GM10266 (cell line): Measurements from ENCODE around the gene SLC25A52.
"Not testable (repeated sequence)": the region's sequence is repeated elsewhere in the genome, so short reads cannot be mapped to it uniquely, and the experiment has no call there.

Experiments used
- DNase-seq: peaks from one replicate; pipeline ENCODE4 v3.0.0; 2012; ENCODE audit errors: extremely low spot score
- TF ChIP-seq, protein P1 (sequence below): IDR thresholded peaks from 2 replicates; pipeline ENCODE4 v1.5.1; 2012; ENCODE audit warnings: mild to moderate bottlenecking, low read depth; ENCODE audit not compliant: control insufficient read depth, insufficient read depth; ENCODE audit errors: missing control alignments

The SLC25A52 gene, protein sequence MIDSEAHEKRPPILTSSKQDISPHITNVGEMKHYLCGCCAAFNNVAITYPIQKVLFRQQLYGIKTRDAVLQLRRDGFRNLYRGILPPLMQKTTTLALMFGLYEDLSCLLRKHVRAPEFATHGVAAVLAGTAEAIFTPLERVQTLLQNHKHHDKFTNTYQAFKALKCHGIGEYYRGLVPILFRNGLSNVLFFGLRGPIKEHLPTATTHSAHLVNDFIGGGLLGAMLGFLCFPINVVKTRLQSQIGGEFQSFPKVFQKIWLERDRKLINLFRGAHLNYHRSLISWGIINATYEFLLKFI

DNA sequence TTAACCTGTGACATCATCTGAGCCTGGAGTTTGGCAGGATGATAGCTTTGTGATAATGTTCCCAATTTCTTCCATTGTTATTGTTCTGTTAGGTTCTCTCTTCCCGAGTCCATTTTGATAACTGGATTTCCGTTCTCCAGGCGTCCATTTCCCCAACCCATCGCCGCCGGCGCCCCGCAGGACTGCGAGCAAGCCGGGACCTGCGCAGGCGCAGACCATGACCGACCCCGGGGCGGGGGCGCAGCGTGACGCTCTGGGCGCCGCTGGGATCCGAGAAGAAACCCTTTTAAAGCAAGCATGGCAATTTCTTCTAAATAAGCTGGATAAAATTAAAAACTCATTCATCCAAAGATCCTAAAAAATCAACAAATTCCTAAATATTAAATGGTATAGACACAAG is at the start of gene SLC25A52:
TSS of gene SLC25A52 (minus strand) at position 186 of the 400 bp plus-strand sequence. CDS start 219 bp downstream, outside the sequence.
- no peak for DNase-seq
- TF ChIP-seq, protein P1, sequence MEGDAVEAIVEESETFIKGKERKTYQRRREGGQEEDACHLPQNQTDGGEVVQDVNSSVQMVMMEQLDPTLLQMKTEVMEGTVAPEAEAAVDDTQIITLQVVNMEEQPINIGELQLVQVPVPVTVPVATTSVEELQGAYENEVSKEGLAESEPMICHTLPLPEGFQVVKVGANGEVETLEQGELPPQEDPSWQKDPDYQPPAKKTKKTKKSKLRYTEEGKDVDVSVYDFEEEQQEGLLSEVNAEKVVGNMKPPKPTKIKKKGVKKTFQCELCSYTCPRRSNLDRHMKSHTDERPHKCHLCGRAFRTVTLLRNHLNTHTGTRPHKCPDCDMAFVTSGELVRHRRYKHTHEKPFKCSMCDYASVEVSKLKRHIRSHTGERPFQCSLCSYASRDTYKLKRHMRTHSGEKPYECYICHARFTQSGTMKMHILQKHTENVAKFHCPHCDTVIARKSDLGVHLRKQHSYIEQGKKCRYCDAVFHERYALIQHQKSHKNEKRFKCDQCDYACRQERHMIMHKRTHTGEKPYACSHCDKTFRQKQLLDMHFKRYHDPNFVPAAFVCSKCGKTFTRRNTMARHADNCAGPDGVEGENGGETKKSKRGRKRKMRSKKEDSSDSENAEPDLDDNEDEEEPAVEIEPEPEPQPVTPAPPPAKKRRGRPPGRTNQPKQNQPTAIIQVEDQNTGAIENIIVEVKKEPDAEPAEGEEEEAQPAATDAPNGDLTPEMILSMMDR: no peak

DNA sequence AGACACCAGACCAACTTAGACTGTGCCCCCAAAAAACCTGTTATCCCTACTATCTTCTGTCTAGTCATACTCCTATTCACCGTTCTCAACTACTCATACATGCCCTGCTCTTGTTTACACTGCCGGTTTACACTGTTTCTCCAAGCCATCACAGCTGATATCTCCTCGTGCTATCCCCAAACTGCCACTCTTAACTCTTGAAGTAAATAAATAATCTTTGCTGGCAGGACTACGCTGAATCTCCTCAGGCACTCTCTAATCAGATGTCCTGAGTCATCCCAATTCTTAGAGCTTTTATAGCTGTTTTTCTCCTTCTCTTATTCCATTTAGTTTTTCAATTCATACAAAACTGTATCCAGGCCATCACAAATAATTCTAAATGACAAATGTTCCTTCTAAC is 48.4 kb upstream of the SLC25A52 start:
- DNase-seq: not testable (repeated sequence)

DNA sequence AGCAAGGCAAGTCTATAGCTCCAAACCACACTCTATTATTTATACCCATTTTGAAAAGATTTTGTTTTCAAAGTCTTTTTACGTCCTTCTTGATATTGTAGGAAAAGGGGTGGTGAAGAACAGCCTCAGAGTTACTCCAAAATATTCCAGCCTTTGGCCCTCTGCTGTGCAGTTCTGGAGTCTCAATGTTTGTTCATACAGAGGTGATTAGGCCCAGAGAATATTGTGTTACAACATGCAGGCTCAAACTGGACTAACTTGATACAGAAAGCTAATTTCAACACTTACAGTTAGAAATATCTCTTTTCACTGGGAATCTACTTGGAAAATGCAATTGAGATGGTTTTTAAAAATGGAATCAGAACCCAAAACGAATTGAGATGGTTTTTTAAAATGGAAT is 40.4 kb upstream of the SLC25A52 start:
- no peak for DNase-seq
- TF ChIP-seq, protein P1: no peak

DNA sequence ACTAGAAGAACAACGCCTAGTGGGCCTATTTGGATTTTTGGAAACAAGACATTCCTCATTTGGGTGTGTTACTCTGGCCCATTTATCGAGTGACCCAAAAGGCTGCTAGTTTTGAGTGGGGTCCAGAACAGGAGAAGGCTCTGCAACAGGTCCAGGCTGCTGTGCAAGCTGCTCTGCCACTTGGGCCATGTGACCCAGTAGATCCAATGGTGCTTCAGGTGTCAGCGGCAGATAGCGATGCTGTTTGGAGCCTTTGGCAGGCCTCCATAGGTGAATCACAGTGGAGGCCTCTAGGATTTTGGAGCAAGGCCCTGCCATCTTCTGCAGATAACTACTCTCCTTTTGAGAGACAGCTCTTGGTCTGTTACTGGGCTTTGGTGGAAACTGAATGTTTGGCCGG is 38.6 kb upstream of the SLC25A52 start:
- not testable (repeated sequence) for DNase-seq

DNA sequence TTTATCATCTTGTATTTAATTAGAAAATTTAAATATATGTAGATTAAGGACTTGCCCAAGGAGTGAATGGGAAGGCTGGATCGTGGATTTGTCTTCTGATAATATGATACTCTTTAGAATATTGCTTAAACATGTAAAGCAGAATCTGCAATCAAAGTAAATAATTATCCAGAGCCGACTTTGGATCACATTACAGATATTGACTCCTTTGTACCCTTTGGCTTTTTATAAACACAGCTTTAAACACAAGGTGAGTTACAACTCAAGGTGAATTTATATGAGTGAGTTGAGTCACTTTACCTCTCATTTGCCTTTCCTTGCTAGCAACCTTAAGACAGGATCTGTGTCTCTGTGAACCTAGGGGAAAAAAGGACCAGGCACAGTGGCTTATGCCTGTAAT is 37.7 kb upstream of the SLC25A52 start:
- DNase-seq: no peak
- TF ChIP-seq, protein P1: no peak

DNA sequence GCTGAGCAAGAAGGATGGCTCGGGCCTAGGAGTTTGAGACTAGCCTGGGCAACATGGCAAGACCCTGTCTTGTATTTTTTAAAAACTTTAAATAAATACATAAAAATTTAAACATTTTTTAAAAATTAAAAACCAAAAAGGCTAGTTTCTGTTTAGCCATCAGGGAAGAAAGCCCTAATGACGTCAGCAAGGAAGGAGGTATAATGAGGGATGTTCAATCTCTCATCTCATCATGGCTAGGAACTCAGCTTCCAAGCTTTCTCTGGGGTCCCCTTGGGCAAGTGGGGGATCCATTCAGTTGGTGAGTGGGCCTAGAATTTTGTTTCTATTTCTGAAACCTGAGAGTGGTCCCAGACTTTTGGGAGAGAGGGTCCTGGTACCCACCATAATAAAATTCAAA is 35.1 kb upstream of the SLC25A52 start:
- no peak for DNase-seq
- TF ChIP-seq, protein P1: no peak

DNA sequence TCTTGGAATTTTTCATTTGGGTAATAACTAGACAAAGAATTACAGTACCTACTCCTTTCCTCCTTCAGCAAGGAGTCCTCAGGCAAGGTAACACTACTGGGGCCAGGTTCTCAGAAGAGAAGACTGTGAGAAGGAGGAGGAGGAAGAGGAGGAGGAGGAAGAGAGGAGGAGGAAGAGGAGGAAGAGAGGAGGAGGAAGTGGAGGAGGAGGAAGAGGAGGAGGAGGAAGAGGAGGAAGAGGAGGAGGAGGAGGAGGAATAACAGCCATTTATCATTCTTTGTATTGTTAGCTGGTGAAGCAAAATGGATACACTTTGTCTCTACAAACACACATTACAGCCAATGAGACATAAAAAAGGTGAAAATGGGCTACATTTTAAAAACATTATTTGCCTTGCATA is 32.9 kb upstream of the SLC25A52 start:
- DNase-seq: no peak
- TF ChIP-seq, protein P1: no peak

DNA sequence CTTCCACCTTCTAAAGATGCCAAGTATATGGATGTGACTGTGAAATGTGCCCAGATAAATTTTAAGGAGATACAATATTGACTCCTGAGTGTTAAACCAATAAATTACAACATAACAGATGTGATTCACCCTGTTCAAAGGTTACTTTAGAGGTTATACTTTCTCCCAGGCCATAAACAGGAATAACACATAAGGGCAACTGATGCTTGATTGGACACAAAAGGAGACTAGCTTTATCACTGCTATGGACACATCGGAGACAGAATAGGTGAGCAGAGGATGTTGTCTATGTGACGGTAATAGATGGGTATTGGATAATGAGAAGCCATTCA is 31.9 kb upstream of the SLC25A52 start:
- DNase-seq: no peak

More for the DNA sequence above, 31.9 kb upstream of the SLC25A52 start:
- TF ChIP-seq, protein P1: no peak
